KMS-11 (cell line): ENCODE results near the gene FBXL17.

Source experiments
- H2AFZ ChIP-seq: fragments of 200-600 bp; sonication (generic); 2 replicates; pipeline ENCODE4 v1.6.1; 2016; ENCODE audit warnings: antibody characterized with exemption, mixed run types, low read depth
- H3K27ac ChIP-seq: fragments of 200-600 bp; sonication (generic); 2 replicates; pipeline ENCODE4 v1.6.1; 2016; ENCODE audit warnings: mild to moderate bottlenecking, mixed run types
- H3K27me3 ChIP-seq: fragments of 200-600 bp; sonication (generic); 2 replicates; pipeline ENCODE4 v1.6.1; 2017; ENCODE audit warnings: mild to moderate bottlenecking, low read depth, mixed run types, moderate library complexity; ENCODE audit not compliant: insufficient read depth
- H3K36me3 ChIP-seq: fragments of 200-600 bp; sonication (generic); 2 replicates; pipeline ENCODE4 v1.6.1; 2017; ENCODE audit warnings: mild to moderate bottlenecking, mixed run types; ENCODE audit not compliant: insufficient read depth
- H3K4me1 ChIP-seq: fragments of 200-600 bp; sonication (generic); 2 replicates; pipeline ENCODE4 v1.6.1; 2016; ENCODE audit warnings: mild to moderate bottlenecking, low read depth, mixed run types; ENCODE audit not compliant: poor library complexity, severe bottlenecking
- H3K4me2 ChIP-seq: fragments of 200-600 bp; sonication (generic); 2 replicates; pipeline ENCODE4 v1.7.0; 2016; ENCODE audit warnings: mild to moderate bottlenecking, mixed run types
- H3K4me3 ChIP-seq: fragments of 200-600 bp; sonication (generic); IDR thresholded peaks from 2 replicates; pipeline ENCODE4 v1.6.1; 2017; ENCODE audit warnings: low read depth, low read length, mixed read lengths; ENCODE audit not compliant: insufficient read depth
- H3K79me2 ChIP-seq: fragments of 200-600 bp; sonication (generic); 2 replicates; pipeline ENCODE4 v1.6.1; 2016; ENCODE audit warnings: low read depth, mixed run types; ENCODE audit not compliant: insufficient read depth
- H3K9ac ChIP-seq: fragments of 200-600 bp; sonication (generic); 2 replicates; pipeline ENCODE4 v1.6.1; 2016; ENCODE audit warnings: mild to moderate bottlenecking, mixed run types
- H4K20me1 ChIP-seq: fragments of 200-600 bp; sonication (generic); 2 replicates; pipeline ENCODE4 v1.6.1; 2016; ENCODE audit warnings: mild to moderate bottlenecking, mixed run types; ENCODE audit not compliant: insufficient read depth
- TF ChIP-seq, protein P1 (sequence below): fragments of 200-600 bp; sonication (generic); conservative IDR thresholded peaks from 2 replicates; pipeline ENCODE4 v1.6.1; 2017; ENCODE audit warnings: low read depth, mild to moderate bottlenecking, antibody characterized with exemption, low read length, moderate library complexity, mixed read lengths

The FBXL17 gene

DNA sequence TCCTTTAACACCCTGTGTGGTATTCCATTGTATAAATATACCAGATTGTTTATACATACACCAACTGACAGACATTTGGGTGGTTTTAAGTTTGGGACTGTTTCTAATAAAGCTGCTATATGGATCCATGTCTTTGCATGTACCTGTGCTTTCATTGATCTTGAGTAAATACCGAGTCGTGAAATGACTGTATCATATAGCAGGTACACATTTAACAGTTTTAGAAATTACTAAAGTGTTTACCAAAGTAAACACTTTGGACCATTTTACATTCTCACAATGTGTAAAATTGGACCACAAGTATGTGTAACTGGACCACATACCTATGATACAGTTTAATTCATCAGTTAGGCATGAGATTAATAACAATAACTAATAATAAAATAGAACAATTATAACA lies 175.2 kb downstream of the FBXL17 start:
- Histone ChIP-seq H3K27me3 (no peaks in the 10 kb centered on the region), H3K36me3 (no peaks in the 10 kb centered on the region), H3K4me3 (no peak overlapping the region), H3K9ac (no peak overlapping the region), H3K79me2 (no peaks in the 10 kb centered on the region), H3K4me1 (no peaks in the 10 kb centered on the region), H2AFZ (no peak overlapping the region), H4K20me1 (no peaks in the 10 kb centered on the region), H3K27ac (no peak overlapping the region), H3K4me2 (no peak overlapping the region)
- TF ChIP-seq, protein P1, sequence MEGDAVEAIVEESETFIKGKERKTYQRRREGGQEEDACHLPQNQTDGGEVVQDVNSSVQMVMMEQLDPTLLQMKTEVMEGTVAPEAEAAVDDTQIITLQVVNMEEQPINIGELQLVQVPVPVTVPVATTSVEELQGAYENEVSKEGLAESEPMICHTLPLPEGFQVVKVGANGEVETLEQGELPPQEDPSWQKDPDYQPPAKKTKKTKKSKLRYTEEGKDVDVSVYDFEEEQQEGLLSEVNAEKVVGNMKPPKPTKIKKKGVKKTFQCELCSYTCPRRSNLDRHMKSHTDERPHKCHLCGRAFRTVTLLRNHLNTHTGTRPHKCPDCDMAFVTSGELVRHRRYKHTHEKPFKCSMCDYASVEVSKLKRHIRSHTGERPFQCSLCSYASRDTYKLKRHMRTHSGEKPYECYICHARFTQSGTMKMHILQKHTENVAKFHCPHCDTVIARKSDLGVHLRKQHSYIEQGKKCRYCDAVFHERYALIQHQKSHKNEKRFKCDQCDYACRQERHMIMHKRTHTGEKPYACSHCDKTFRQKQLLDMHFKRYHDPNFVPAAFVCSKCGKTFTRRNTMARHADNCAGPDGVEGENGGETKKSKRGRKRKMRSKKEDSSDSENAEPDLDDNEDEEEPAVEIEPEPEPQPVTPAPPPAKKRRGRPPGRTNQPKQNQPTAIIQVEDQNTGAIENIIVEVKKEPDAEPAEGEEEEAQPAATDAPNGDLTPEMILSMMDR, result no peak

DNA sequence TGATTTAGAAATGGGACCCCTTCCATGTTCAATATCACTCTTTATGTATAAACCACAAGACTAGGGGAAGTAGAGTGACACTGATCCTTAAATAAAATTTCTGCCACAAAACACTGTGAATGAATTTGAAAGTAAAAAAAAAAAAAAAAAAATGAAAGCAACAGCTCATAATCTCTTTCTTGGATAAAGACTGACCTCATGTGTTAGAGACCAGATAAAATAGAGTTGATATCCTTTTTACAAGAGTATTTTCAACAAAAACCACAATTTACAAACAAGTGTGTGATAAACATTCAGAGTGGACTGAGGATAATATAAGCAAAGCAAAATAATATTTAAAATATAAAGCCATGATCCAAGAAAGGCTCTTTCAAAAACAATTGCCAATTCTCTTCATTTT lies 180.2 kb downstream of the FBXL17 start:
- Histone ChIP-seq H3K4me3 (no peak overlapping the region), H3K9ac (no peak overlapping the region), H2AFZ (no peak overlapping the region), H3K4me2 (no peak overlapping the region), H3K36me3 (no peaks in the 10 kb centered on the region), H3K27me3 (no peaks in the 10 kb centered on the region), H4K20me1 (no peaks in the 10 kb centered on the region), H3K79me2 (no peaks in the 10 kb centered on the region), H3K4me1 (no peaks in the 10 kb centered on the region), H3K27ac (no peak overlapping the region)
- TF ChIP-seq, protein P1, result no peak

- no peaks in the 10 kb centered on the region for H3K79me2 ChIP-seq
- no peak overlapping the region for H3K27ac ChIP-seq
- no peak overlapping the region for H3K4me3 ChIP-seq
- H3K4me1 ChIP-seq, result no peaks in the 10 kb centered on the region
- no peak overlapping the region for H3K9ac ChIP-seq
- H3K27me3 ChIP-seq, result no peaks in the 10 kb centered on the region
- H2AFZ ChIP-seq, result no peak overlapping the region
- no peaks in the 10 kb centered on the region for H4K20me1 ChIP-seq
- H3K4me2 ChIP-seq, result no peak overlapping the region
- H3K36me3 ChIP-seq, result no peaks in the 10 kb centered on the region
- TF ChIP-seq, protein P1, result no peak
Observed at GRCh38 chr5:108196276-108196675, 185.6 kb downstream of the FBXL17 start.

- Histone ChIP-seq H3K79me2 (no peaks in the 10 kb centered on the region), H3K9ac (no peak overlapping the region), H3K36me3 (no peaks in the 10 kb centered on the region), H3K4me3 (no peak overlapping the region), H3K27me3 (no peaks in the 10 kb centered on the region), H3K4me2 (no peak overlapping the region), H3K27ac (no peak overlapping the region), H2AFZ (no peak overlapping the region), H4K20me1 (no peaks in the 10 kb centered on the region), H3K4me1 (no peaks in the 10 kb centered on the region)
- TF ChIP-seq, protein P1, result no peak
Observed at GRCh38 chr5:108193021-108193795, 188.7 kb downstream of the FBXL17 start.
